HG03439 (cell line): ENCODE measurements around the gene BLOC1S3.

Experiments used
- ATAC-seq: cut with Tn5 transposase; IDR thresholded peaks from one replicate; pipeline ENCODE4 v1.9.1; 2021; ENCODE audit warnings: mild to moderate bottlenecking, moderate library complexity; ENCODE audit not compliant: unreplicated experiment

BLOC1S3 gene

DNA sequence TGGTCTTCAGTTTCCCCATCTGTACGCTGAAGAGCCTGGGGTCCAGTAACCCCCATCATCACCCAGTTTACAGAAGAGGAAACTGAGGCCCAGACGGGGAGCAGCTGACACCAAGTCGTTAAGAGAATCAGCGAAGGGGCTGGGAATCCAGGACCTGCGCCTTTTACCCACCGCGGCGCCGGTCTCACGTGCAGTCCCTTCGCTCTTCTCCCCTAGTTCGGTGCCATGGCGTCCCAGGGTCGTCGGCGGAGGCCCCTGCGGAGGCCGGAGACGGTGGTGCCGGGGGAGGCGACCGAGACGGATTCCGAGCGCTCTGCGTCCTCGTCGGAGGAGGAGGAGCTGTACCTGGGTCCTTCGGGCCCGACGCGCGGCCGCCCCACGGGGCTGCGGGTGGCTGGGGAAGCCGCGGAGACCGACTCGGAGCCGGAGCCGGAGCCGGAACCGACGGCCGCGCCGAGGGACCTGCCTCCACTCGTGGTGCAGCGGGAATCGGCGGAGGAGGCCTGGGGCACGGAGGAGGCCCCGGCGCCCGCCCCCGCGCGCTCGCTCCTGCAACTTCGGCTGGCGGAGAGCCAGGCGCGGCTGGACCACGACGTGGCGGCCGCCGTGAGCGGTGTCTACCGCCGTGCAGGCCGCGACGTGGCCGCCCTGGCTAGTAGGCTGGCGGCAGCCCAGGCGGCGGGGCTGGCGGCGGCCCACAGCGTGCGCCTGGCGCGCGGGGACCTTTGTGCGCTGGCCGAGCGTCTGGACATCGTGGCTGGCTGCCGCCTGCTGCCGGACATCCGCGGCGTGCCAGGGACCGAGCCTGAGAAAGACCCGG, 698 bp downstream of the BLOC1S3 start:
- ATAC-seq, result peak; percentile 1

DNA sequence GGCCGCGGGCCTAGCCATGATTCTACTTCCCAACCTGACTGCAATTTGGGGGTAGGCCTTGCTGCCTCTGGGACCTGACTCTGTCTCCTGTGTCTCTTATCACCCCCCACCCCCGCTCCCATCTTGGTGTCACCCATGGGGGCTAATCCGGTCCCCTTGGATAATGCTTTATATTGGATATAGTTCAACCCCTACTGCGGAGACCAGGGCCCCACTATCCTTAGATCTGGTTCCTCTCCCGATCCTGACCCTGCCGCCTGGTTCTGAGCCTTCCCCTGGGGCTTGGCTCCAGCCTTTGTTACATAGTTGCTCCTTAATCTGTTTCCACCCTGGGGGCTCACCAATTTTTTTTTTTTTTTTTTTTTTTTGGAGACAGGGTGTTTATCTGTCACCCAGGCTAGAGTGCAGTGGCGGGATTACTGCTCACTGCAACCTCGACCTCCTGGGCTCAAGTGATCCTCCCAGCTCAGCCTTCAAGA, 1.3 kb downstream of the BLOC1S3 start:
- ATAC-seq, result no peak

DNA sequence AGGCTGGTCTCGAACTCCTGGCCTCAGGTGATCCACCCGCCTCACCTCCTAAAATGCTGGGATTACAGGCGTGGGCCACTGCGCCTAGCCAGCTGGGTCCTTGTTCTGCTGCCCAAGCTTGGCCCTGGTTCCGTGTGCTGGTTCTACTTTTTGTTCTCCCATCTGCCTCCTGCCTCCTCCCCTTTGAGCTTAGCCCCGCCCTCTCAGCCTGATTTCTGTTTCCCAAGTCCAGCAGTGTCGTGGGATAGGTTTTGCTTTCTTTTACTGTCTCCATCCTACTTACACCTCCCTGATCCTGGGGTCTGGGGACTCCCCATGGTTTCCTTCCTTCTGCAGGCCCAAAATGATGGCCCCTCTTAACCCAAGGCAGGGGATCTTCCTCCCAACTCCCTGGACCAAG, 2.4 kb downstream of the BLOC1S3 start:
- ATAC-seq, result no peak

DNA sequence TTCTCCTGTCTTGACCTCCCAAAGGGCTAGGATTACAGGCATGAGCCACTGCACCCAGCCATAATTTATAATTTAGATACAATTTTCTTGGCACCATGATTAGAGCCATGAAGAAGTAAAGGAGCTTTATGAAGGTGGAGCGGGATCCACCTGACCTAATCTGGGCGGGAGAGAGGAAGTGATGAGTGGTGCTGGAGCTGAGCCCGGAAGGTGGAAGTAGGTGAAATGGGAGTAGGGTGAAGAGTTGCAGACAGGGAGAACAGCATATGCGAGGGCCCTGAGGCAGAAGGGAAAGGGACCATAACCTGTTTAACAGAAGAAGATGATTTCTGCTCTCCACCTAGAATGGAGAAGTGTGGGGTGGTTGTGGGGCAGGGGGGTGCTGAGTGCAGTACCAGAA, 4.2 kb downstream of the BLOC1S3 start:
- no peak for ATAC-seq

DNA sequence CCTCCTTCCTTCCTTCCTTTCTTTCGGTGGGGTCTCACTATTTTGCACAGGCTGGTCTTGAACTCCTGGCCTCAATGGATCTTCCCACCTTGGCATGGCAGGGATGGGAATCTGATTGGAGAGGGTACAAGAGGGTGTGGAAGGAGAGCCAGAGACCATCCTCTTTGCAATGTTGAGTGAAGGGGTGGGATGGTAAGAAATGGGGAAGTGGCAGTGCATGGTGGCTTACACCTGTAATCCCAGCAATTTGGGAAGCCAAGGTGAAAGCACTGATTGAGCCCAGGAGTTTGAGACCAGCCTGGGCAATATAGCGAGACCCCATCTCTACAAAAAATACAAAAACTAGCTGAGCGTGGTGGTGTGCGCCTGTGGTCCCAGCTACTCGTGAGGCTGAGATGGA, 5.5 kb downstream of the BLOC1S3 start:
- ATAC-seq, result no peak

DNA sequence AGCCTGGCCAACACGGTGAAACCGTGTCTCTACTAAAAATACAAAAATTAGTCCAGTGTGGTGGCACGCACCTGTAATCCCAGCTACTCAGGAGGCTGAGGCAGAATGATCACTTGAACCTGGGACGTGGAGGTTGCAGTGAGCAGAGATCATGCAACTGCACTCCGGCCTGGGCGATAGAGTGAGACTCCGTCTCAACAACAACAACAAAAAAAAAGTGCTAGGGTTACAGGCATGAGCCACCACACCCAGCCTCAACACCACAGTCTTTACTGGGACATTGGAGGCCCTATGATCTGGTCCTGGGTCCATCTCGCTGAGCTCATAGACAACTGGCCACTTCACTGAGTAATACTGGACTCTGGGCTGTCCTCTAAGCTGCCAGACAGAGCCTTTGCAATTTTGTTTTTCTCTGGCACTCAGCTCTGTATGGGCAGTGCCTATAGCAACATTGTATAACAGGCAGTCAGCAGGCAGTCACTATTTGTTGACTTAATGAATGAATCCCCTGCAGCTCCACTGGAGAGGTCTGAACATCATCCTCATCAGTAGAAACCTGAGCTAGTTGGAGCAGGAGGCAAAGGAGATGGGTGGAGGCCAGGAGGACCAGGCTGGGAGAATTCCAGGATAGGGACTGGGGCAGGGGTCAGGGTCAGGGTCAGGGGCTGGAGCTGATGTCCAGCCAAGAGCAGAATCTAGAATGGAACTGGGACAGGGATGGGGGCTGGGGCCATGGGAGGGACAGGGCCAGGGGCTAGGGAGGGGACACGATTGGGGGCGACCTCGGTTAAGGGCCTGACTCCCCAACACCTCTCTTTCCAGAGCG, 8.1 kb downstream of the BLOC1S3 start:
- no peak for ATAC-seq

DNA sequence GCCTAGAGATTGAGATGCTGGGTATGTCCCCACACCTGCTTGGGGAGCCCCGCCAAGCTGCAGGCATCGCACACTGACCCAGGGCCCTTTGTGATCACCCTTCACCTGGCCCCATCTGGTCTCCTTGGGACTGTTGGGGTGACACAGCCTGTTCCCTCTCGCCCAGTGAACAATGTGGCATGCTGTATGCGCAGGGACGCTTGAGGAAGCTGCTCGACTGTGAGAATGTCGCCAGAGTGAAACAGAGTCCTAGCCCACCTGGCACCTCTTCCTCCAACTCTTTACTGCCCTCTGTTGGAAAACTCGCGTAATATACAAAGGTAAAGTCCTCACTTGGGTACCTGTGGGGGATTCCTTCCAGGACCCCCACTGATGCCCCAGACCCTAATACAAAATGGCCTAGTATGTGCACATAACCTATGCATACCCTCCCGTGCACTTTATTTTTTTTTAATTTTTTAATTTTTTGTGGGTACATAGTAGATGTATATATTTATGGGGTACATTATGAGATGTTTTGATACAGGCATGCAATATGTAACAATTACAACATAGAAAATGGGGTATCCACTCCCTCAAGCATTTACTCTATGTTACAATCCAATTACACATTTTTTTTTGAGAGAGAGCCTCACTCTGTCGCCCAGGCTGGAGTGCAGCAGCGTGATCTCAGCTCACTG, 9.0 kb downstream of the BLOC1S3 start:
- ATAC-seq, result no peak

DNA sequence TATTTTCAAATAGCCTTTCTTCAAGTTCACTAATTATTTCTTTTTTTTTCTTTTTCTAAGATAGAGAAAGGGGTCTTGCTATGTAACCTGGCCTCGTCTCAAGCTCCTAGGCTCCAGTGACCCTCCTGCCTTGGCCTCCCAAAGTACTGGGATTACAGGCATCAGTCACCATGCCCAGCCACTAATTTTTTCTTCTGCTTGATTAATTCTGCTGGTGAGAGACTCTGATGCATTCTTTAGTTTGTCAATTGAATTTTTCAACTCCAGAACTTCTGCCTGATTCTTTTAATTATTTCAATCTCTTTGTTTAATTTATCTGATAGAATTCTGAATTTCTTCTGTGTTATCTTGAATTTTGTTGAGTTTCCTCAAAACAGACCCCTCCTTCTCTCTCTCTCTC, 11.4 kb downstream of the BLOC1S3 start:
- ATAC-seq, result no peak

DNA sequence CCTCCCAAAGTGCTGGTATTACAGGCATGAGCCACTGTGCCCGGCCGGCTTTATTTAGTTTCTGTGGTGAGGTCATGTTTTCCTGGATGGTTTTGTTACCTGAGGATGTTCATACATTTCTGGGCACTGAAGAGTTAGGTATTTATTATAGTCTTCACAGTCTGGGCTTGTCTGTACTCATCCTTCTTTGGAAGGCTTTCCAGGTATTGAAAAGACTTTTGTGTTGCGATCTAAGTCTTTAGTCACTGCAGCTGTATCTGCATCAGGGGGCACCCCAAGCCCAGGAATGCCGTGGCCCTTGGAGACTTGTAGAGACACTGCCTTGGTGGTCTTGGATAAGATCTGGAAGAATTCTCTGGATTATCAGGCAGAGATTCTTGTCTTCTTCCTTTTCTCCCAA, 12.8 kb downstream of the BLOC1S3 start:
- no peak for ATAC-seq

DNA sequence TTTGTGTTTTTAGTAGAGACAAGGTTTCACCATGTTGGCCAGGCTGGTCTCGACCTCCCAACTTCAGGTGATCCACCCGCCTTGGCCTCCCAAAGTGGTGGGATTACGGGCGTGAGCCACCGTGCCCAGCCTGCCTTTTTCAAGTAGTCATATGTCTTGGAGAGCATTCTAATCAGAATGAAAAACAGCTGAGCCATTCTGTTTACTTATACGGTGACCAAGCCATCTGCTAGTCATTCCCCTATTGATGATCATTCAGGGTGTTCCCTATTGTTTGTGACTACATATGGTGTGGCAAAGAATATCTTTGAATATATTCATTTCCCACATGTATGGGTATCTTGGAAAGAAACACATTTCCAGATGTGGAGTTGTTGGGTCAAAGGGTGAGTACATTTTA, 17.2 kb downstream of the BLOC1S3 start:
- ATAC-seq, result no peak

DNA sequence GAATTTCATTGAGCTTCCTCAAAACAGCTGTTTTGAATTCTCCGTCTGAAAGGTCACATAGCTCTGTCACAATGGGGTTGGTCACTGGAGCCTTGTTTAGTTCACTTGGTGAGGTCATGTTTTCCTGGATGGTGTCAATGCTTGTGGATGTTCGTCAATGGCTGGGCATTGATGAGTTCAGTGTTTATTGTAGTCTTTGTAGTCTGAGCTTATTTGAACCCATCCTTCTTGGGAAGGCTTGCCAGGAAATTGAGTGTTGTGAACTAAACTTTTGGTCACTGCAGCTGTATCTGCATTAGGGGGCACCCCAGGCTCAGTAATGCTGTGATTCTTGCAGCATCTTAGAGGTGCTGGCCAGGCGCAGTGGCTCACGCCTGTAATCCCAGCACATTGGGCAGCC, 22.0 kb downstream of the BLOC1S3 start:
- no peak for ATAC-seq

DNA sequence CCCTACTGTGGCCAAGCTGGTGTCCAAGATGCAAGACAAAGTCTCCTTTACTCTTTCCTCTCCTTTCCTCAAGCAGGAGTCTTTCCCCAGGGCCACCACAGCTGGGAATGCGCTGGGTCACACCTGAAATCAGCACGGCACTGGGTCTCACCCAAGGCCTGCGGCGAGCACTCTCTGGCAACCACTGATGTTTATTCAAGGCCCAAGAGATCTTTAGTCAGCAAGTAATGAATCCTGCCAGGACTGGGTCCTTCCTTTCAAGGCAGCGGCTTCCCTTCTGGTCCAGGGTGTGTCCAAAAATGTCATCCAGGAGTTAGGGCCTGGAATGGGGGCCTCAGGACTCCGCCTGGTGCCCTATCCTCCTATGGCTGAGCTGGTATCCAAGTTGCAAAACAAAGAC, 24.1 kb downstream of the BLOC1S3 start:
- no peak for ATAC-seq

DNA sequence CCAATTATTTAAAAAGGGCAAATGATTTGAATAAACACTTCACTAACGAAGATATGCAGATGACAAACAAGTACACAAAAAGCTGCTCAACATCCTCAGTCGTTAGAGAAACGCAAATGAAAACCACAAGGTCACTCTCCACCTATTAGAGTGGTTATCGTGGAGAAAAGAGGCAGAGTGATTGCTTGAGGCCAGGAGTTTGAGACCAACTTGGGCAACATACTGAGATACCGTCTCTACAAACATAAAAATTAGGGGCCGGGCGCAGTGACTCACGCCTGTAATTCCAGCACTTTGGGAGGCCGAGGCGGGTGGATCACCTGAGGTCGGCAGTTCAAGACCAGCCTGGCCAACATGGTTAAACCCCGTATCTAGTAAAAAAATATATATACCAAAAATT, 27.2 kb downstream of the BLOC1S3 start:
- ATAC-seq, result no peak

DNA sequence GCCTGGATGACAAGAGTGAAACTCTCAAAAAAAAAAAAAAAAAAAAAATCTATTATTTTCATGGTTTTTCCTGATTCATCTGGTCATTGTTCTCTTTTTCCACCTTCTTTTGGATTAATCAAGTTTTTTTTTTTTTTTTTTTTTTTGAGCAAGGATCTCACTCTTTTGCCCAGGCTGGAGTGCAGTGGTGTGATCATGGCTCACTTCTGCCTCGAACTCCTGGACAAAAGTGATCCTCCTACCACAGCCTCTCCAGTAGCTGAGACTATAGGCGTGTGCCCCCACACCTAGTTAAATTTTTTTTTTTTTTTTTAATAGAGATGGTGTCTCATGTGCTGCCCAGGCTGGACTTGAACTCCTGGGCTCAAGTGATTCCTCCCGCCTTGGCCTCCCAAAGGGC, 27.7 kb downstream of the BLOC1S3 start:
- ATAC-seq, result no peak

DNA sequence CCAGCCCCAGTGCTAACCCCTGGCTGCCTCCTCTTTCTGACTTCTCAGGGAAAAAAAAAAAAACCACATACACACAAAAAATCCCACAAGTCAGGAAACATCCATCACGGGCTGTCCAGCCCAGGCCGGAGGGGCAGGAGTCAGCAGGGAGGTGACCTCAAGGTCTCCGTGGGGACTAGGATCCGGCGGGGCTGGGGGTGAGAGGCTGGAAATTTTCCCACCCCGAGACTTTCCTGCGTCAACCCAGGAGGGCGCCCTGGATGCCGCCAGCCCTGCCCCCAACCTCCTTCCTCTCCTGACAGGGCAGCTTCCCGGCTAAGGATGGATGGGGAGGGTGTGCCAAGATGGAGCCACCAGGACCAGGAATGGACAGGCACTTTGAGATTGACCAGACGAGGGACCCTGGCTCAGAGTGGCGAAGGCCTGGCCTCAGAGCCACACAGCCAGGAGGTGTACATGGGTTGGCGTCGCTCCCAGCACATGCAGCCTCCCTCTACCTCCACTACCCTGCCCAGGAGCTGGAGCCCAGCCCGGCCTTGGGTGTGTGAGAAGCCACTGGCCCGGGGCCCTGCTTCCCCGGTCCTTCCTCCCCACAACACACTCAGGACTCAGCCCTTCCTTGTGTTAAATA, 33.3 kb downstream of the BLOC1S3 start:
- no peak for ATAC-seq

DNA sequence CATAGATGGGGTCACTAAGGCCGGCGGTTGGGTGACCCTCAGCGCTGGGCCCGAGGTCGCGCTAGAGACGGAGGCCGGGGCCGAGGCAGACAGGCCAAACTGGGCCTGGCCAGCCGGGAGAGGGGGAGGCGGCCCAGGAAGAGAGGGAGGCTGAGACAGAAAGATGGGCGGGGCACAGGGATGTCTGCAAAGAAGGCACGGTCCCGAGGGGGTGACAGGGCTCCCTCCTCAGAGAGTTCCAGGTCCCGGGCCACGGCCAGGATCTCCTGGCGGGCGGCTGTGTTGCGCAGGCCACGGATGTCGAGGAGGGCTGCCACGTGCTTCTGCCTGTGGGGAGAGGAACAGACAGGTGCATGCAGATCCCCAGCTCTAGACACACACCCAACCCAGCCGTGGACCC, 34.4 kb downstream of the BLOC1S3 start:
- no peak for ATAC-seq

DNA sequence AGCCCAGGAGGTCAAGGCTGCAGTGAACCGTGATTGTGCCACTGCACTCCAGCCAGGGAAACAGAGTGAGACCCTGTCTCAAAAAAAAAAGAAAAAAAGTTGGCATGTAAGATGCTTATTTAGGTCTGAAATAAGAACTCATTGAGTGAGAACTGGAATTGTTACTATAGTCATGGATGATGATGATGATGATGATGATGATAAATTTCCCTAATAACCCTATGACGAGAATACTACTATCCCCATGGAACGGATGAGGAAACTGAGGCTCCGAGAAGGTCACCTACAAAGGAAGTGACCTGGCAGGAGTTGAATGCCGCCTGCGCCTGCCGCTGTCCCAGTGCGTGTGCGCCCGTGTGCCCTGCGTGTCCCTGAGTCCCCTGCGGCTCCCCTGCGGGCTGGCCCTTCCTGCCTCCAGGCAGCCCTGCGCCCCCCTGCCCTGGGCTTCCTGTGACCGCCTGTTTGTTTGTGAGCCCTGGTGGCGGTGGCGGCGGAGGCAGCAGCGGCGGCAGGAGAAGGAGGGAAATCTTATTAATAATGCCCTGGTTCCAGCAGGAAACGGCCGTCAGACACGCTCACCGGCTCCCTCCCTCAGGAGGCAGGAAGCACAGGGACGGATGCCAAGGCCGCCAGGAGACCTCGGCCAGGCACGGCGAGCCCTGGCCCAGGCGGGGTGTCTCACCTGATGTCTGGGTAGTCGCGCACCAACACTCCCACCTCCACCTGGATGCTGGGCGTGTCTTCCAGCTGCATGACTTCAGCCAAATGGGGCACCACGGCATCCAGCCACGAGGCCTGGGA, 37.0 kb downstream of the BLOC1S3 start:
- no peak for ATAC-seq

DNA sequence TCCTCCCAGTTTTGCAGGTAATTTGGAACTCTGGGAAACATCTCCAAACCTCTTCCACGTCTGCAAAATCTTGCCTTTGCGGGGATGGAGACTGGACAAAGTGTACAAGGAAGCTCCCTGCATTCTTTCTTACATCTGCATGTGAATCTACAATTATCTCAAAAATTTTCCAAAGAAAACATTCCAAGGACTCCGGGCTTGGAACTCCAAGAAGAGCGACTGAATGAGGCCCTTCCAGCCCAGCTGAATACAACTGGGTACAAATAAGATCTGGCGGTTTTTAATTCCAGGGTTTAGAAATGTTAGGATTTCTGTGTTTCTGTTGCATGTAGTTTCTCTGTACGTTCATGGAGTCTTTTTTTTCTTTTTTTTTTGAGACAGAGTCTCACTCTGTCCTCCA, 38.1 kb downstream of the BLOC1S3 start:
- ATAC-seq, result no peak

DNA sequence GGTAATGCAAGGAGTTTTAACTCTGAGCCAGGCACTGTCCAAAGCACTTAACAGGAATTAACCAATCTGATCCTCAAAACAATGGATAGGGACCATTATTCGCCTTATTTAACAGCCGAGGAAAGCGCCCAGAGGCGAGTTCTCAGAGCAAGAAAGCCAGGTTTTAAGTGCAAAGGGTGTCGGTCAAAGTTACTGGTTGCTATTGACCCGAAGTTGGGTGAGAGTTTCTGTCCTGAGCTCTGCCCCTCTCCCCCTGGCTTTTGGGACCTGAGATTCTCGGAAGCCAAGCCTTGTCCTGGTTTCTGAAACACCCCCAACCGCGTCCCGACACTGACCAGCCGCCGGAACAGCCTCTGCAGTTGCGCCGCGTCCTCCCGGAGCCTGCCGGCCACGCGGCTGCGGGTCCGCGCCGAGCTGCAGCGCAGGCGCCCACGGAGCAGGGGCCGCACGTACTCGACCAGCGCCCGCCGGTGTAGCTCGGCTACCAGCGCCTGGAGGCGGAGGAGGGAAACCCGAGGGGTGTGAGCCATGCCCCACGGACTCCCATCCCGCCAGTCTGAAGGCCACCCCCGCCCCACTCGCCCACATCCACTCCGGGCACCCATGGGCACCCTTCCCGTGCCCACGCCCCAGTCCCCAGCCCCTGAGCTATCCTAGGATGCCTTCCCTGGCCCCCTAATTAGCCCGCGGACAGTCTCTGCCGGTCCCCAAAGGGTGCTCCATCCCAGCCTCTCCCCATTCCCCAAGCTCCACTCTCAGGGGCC, 38.8 kb downstream of the BLOC1S3 start:
- no peak for ATAC-seq

DNA sequence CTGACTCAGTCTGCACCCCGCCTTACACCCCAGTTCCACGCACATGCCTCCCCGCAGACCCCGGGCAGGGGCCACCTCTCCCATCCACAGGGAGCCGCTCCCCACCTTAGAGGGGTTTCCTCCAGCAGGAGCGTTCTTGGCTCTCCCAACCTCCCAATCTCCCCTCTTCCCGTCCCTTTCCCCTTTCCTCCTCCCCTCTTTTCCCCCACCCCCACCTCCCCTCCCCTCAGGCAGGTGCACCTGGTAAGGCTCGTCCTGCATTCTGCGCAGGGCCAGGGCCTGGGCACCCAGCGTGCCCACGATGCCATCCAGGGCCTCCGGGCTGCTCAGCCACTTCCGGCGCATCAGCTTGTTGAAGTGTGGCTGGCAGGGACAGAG, 39.4 kb downstream of the BLOC1S3 start:
- ATAC-seq, result no peak
